C4-2B (cell line): Measurements from ENCODE around the gene NAPG.
"Not testable (repeated sequence)": the region's sequence is repeated elsewhere in the genome, so short reads cannot be mapped to it uniquely, and the experiment has no call there.

Experiments
- H3K27ac ChIP-seq: fragments of 450-650 bp; 2 replicates; pipeline ENCODE4 v1.5.1; 2017
- ZFX ChIP-seq: fragments of 450-650 bp; IDR thresholded peaks from 2 replicates; pipeline ENCODE4 v1.6.1; 2017
- TF ChIP-seq, protein P1 (sequence below): fragments of 450-650 bp; conservative IDR thresholded peaks from 2 replicates; pipeline ENCODE4 v1.5.1; 2017; ENCODE audit warnings: mild to moderate bottlenecking

Gene NAPG

GRCh38 chr18:10588975-10589374 lies 63.1 kb downstream of the NAPG start:
- no peak for TF ChIP-seq ZFX
- TF ChIP-seq, protein P1, sequence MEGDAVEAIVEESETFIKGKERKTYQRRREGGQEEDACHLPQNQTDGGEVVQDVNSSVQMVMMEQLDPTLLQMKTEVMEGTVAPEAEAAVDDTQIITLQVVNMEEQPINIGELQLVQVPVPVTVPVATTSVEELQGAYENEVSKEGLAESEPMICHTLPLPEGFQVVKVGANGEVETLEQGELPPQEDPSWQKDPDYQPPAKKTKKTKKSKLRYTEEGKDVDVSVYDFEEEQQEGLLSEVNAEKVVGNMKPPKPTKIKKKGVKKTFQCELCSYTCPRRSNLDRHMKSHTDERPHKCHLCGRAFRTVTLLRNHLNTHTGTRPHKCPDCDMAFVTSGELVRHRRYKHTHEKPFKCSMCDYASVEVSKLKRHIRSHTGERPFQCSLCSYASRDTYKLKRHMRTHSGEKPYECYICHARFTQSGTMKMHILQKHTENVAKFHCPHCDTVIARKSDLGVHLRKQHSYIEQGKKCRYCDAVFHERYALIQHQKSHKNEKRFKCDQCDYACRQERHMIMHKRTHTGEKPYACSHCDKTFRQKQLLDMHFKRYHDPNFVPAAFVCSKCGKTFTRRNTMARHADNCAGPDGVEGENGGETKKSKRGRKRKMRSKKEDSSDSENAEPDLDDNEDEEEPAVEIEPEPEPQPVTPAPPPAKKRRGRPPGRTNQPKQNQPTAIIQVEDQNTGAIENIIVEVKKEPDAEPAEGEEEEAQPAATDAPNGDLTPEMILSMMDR: no peak
- H3K27ac ChIP-seq: no peak overlapping the region

GRCh38 chr18:10590412-10590811 lies 64.6 kb downstream of the NAPG start:
- TF ChIP-seq, protein P1: no peak
- no peak for TF ChIP-seq ZFX
- H3K27ac ChIP-seq: no peak overlapping the region

- TF ChIP-seq, protein P1: no peak
- TF ChIP-seq ZFX: no peak
- no peak overlapping the region for H3K27ac ChIP-seq
Measured at GRCh38 chr18:10591896-10592295, 66.1 kb downstream of the NAPG start.

DNA sequence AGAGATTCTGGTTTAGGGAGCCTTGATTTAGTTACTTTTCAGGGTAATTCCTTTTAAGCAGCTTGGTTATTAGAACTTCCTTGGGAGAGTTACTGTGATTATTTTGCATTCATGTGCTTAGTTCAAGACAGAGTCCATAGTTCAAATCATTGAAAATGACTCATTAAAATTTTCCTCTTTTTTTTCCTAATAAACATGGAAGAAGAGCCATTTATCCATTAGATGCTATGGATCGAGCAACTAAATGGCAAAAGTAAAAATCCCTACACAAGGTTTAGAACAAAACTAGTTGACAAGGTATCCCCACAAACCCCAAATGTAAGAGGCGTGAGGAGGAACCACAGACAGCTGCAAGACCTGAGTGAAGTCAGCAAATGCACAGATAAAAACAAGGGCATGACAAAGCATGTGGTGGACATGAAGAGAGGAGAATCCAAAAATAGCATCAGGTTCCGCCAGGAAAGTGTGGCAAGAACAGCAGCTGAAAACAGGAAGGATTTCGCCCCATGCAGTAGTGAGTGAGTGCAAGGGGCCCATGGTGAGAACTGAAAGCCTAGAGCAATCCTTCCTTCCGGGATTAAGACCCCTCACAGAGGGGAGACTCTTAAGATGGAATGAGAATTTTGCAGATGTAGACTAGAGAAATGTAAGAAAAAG lies 67.7 kb downstream of the NAPG start:
- H3K27ac ChIP-seq: not testable (repeated sequence)

DNA sequence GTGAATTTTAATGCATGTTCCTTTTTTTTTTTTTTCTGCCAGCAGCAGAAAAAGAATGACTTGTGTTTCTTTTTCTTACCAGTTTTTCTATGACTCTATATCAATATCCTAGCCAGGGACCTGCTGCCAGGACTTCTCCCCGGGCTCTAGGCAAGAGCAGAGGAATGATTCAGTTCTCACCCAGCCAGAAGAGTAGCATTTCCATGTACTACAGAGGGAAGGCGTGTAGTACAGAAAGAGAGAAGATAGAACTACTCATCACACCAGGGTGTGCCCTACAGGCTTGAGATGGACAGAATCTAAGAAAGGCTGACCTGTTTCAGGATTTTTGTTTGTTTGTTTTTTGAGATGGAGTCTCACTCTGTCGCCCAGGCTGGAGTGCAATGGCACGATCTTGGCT lies 70.1 kb downstream of the NAPG start:
- H3K27ac ChIP-seq: not testable (repeated sequence)

GRCh38 chr18:10597695-10598094 lies 71.9 kb downstream of the NAPG start:
- peak overlapping the region; percentile 21; the same call in 1 of the 2 replicates for H3K27ac ChIP-seq

DNA sequence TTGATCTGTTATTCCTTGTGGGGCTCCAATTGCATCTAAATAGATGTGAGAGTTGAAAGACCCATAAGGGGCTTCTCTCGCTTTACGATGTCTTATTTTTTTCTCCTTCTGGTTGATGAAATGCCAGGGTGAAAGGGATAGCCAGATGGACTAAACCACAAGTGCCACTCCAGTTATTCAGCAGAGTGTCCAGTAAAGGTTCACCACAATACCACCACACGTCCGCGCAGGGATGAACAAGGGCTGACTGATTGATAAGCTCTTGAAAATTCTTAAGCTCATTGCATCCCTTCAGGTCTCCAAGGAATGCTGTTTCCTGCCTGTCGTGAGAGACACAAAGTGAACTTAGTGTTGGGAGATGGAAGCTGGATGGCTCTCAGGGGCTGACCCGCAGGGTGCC lies 74.9 kb downstream of the NAPG start:
- not testable (repeated sequence) for H3K27ac ChIP-seq
